HepG2 (cell line): ENCODE measurements around the gene ZMIZ1. TPM values are rescaled to one million over a fixed set of nuclear protein-coding genes. Genes with fewer than 3 reads are reported as not detected.

ENCODE experiments used
- ATAC-seq: fragments of 200-7000 bp; cut with Tn5 transposase; 3 replicates; pipeline ENCODE4 v1.9.1; 2020; ENCODE audit warnings: mild to moderate bottlenecking, moderate library complexity
- BruUV-seq: library from RNA; stranded (reverse); fragments of 400-500 nt; replicated peaks from 2 replicates; lab custom pipeline; 2021; lab: Mats Ljungman, UMichigan
- CTCF ChIA-PET: fragments of 300-600 bp; formaldehyde crosslinking; extraction: SDS; loops from one replicate; lab custom pipeline; 2021; ENCODE audit warnings: low total read pairs, inconsistent platforms, low intra/inter-chr PET ratio; lab: Yijun Ruan, JAX
- POLR2A ChIA-PET: fragments of 350-600 bp; sonication (Branson Sonifier 250); formaldehyde crosslinking; loops from one replicate; lab custom pipeline; 2020; ENCODE audit warnings: antibody characterized with exemption, inconsistent platforms; lab: Yijun Ruan, JAX
- DNase-seq: peaks from one replicate; pipeline ENCODE4 v3.0.0-alpha.2; 2015; ENCODE audit warnings: low spot score
- FAIRE-seq: peaks from 3 replicates; lab custom pipeline; 2011; peaks lifted over from hg19 to GRCh38; lab: Jason Lieb, UNC
- H2AFZ ChIP-seq: one replicate; pipeline ENCODE4 v1.6.1; 2011; ENCODE audit warnings: low read length, inconsistent platforms
- H3K27ac ChIP-seq: fragments of 300-600 bp; 3 replicates; pipeline ENCODE4 v1.8.0; 2011; ENCODE audit warnings: mixed run types, mild to moderate bottlenecking, mixed read lengths, low read length, inconsistent platforms; ENCODE audit not compliant: insufficient read depth; ENCODE audit errors: extremely low read length
- H3K27me3 ChIP-seq, 2 experiments: fragments of 200-600 bp in 1 of 2; 2 replicates in 1 of 2; 3 replicates in 1 of 2; pipeline versions ENCODE4 v1.6.0 to v1.8.0; 2011; ENCODE audit warnings: low read length in 2 of 2, mild to moderate bottlenecking in 2 of 2, moderate library complexity in 2 of 2, inconsistent platforms in 1 of 2; ENCODE audit not compliant: insufficient read depth in 2 of 2, control insufficient read depth in 1 of 2
- H3K36me3 ChIP-seq, 2 experiments: fragments of 200-600 bp in 1 of 2; replicated peaks in 1 of 2; 2 replicates in 1 of 2; 3 replicates in 1 of 2; pipeline versions ENCODE4 v1.5.1 to v1.8.0; 2011; ENCODE audit warnings: low read length in 2 of 2, inconsistent platforms in 1 of 2; ENCODE audit not compliant: insufficient read depth in 2 of 2, control insufficient read depth in 1 of 2
- H3K4me1 ChIP-seq: 2 replicates; pipeline ENCODE4 v1.5.1; 2012; ENCODE audit warnings: low read length, inconsistent platforms; ENCODE audit not compliant: insufficient read depth
- H3K4me2 ChIP-seq: 2 replicates; pipeline ENCODE4 v1.6.0; 2011; ENCODE audit warnings: low read depth, low read length, inconsistent platforms
- H3K4me3 ChIP-seq, 3 experiments: fragments of 200-600 bp in 1 of 3; sonication (generic), shearing (Covaris generic) in 1 of 3; replicated peaks in 1 of 3; 2 replicates each; pipeline ENCODE4 v1.5.1; 2011 to 2016; ENCODE audit warnings: low read length in 3 of 3, inconsistent platforms in 2 of 3, low read depth in 2 of 3, mild to moderate bottlenecking in 2 of 3, control low read depth in 1 of 3, mixed read lengths in 1 of 3; ENCODE audit not compliant: insufficient read depth in 1 of 3
- H3K79me2 ChIP-seq: one replicate; pipeline ENCODE4 v1.6.1; 2011; ENCODE audit warnings: low read length, inconsistent platforms; ENCODE audit not compliant: insufficient read depth
- H3K9ac ChIP-seq: 2 replicates; pipeline ENCODE4 v1.6.0; 2011; ENCODE audit warnings: mild to moderate bottlenecking, low read depth, low read length, inconsistent platforms; ENCODE audit not compliant: insufficient read depth
- H3K9me3 ChIP-seq: 2 replicates; pipeline ENCODE4 v1.5.1; 2012; ENCODE audit warnings: mild to moderate bottlenecking, low read length
- H4K20me1 ChIP-seq: 2 replicates; pipeline ENCODE4 v1.6.0; 2011; ENCODE audit warnings: inconsistent platforms, mild to moderate bottlenecking, low read length, moderate library complexity; ENCODE audit not compliant: insufficient read depth
- AGO2 ChIP-seq: fragments of 200-400 bp; formaldehyde crosslinking; optimal IDR thresholded peaks from 2 replicates; pipeline ENCODE3; 2017; ENCODE audit warnings: mild to moderate bottlenecking, low read depth, low read length, moderate library complexity
- GPN1 ChIP-seq: sonication (generic); formaldehyde crosslinking; IDR thresholded peaks from 2 replicates; pipeline ENCODE4 v1.5.1; 2020; ENCODE audit warnings: missing genetic modification reagents, borderline replicate concordance
- RFX5 ChIP-seq: IDR thresholded peaks from 2 replicates; pipeline ENCODE4 v1.6.1; 2011; ENCODE audit warnings: low read depth, low read length, improper control_type of control experiment
- TCF12 ChIP-seq, 2 experiments: fragments of 450-650 bp in 1 of 2; sonication (generic) in 1 of 2; formaldehyde crosslinking in 1 of 2; IDR thresholded peaks; 2 replicates each; pipeline versions ENCODE4 v1.6.1 to v1.8.0; 2017 to 2022; ENCODE audit warnings: antibody characterized with exemption in 1 of 2, mild to moderate bottlenecking in 1 of 2, missing genetic modification reagents in 1 of 2, moderate library complexity in 1 of 2
- ZNF768 ChIP-seq: sonication (generic); formaldehyde crosslinking; IDR thresholded peaks from 2 replicates; pipeline ENCODE4 v1.4.0; 2020; ENCODE audit warnings: missing genetic modification reagents
- ZSCAN31 ChIP-seq: sonication (generic); formaldehyde crosslinking; IDR thresholded peaks from 2 replicates; pipeline ENCODE4 v1.5.0; 2020; ENCODE audit warnings: low read depth, mild to moderate bottlenecking, missing genetic modification reagents
- WGBS: methylation state at CpG from one replicate; pipeline ENCODE4 v1.1.6; 2017; ENCODE audit warnings: low lambda C conversion rate; 5-methylcytosine and 5-hydroxymethylcytosine counted together
- in situ Hi-C: cut with HindIII; loops from 2 replicates; pipeline ENCODE4 v1.10.0; 2017; ENCODE audit warnings: low pct_unique_long_range_greater_than_20kb; ENCODE audit not compliant: extremely low pct_ligation_motif_present
- intact Hi-C: fragments of 100-400 bp; cut with micrococcal nuclease; formaldehyde crosslinking; loops from one replicate; pipeline ENCODE4 v1.10.0; 2022; ENCODE audit not compliant: unreplicated experiment
- polyA plus RNA-seq, 8 experiments: library from polyadenylated mRNA; depleted of rRNA in 3 of 8; stranded (reverse) in 7 of 8; unstranded in 1 of 8; fragments of >200 nt; fragmentation: Illumina TruSeq in 4 of 8; extraction: Trizol in 4 of 8; gene quantifications; 2 replicates each; pipeline versions ENCODE4 v1.2.1 to v1.2.3, GENCODE V29; 2011 to 2016; ENCODE audit warnings: low read depth in 4 of 8, missing spikeins in 1 of 8, mixed read lengths in 1 of 8; ENCODE audit not compliant: insufficient read depth in 1 of 8
- total RNA-seq, 5 experiments: library from RNA; depleted of rRNA; stranded (reverse); fragments of >200 nt; fragmentation: Illumina TruSeq; extraction: Trizol; gene quantifications; 2 replicates each; pipeline ENCODE4 v1.2.3, GENCODE V29; 2016; ENCODE audit warnings: low read depth in 1 of 5

The ZMIZ1 gene
- total and polyA plus RNA-seq, 2 of the 13 experiments (the other 11 are each of a cell fraction or from before 2014, with no cell fraction given) = 5.3 to 10.2 TPM

DNA sequence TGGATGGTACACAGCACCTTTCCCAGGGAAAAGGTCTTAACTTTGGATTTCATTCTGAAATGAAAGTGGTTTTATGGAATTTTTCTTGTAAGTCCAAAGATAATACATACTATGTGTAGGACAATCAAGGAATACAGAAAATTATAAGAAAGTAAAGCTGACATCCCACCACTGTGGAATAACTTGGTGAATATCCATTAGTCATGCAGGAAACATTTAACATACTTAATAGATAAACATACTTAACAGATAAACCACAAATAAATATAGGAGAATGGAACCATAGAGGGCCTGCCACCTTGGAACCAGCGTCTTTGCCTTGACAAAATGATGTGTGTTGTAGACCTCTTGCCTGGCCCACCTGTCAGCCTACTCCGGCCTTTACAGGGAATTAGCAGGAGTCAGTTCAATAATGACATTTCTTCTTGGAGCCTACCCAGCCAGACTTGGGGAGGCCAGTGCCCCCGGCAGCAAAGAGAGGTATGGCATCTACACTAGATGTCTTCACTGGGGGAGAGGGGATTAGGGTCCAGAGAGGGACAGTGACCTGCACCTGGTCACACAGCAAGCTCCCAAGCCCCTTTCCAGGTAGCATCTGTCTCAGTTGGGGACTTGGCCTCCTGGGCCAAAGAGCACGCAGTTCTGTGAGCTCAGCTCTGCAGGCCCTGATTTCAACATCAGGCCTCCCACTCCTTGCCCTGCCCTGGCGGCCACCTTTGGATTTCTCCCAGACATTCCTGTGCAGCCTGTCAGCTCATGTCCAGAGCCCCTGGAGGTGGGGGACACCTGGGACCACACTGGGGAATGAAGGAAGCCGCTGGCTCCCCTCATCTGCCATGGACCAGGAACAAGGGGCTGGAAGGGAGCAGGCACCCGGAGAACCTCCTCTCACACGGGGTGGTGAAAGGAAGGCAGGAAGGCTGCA lies 165.9 kb downstream of the ZMIZ1 start:
- Histone ChIP-seq H3K27ac (no peak overlapping the region), H3K4me2 (no peak overlapping the region), H3K36me3 (peaks cover 33 to 85% of the 10 kb centered on the region in 2 experiments), H3K9me3 (no peaks in the 10 kb centered on the region), H3K27me3 (no peaks in the 10 kb centered on the region), H4K20me1 (peaks cover 18% of the 10 kb centered on the region; the same call in 1 of the 2 replicates), H3K4me1 (no peaks in the 10 kb centered on the region), H2AFZ (no peak overlapping the region), H3K79me2 (no peaks in the 10 kb centered on the region), H3K4me3 (no peak overlapping the region), H3K9ac (no peak overlapping the region)
- TF ChIP-seq ZSCAN31 (CRISPR knock-in tag) = no peak
- TF ChIP-seq RFX5 = no peak
- peak; percentile 61 for TF ChIP-seq AGO2
- TF ChIP-seq GPN1 (CRISPR knock-in tag) = no peak
- peak; percentile 93 for TF ChIP-seq ZNF768 (CRISPR knock-in tag)
- no peak for TF ChIP-seq TCF12 (IDR thresholded peaks at IDR 0.05)
- TF ChIP-seq TCF12 (CRISPR knock-in tag; IDR thresholded peaks at IDR 0.05) = no peak
- ChIA-PET CTCF (no interaction called here), POLR2A (no interaction called here)
- intact Hi-C loops (no loop called here), in situ Hi-C loops (no loop called here)
- BruUV-seq = no TSS peak
- ATAC-seq (no peak), FAIRE-seq (no peak), DNase-seq (no peak)
- WGBS = 97% methylated on average over 6 of the region's 8 CpGs
